Measurements from ENCODE around the gene SIX5. TPM values are rescaled to one million over a fixed set of nuclear protein-coding genes. Genes with fewer than 3 reads are reported as not detected.

Gene SIX5
- total and polyA plus RNA-seq, 2 experiments from 2014 or later, result 15.6 to 17.0 TPM

DNA sequence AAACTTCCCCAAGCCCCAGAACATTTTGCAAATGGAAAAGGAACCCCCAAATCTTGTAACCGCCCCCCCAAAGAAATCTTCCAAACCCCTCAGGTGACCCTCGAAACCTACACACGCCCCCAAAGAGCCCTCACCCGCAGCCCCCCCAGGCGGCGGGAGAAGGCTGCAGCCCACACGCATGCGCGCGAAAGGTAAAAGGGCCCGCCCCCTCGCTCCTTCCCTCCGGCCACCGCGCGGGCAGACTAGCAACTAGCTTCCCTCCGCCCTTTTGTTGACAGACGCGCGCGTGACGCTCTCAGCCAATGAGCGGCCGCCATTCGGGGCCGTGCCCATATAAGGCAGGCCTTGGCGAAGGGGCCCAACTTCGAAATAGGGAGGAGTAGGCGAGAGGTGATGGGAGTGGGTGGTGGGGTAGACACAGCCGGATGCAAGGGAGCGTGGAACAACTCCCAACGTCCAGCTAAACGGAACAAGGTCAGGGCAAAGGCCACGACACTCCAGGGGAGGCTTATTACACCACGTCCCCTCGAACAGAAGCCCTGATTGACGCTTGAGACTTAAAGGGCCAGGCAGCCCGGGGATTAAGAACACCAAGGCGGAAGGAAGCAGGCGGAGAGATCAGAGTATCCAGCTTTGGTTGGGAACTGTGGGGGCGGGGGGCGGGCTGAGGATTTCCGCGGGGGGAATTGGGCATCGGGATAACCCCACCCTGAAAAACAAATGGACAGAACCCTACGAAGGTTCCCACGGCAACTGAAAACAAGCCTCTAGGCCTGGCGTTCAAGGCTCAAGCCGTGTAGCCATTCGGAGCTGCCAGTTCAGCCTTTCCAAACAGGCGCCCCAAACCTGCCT is 51.7 kb downstream of the SIX5 start:
- no peak for TF ChIP-seq EZH2phosphoT487 (IDR thresholded peaks at IDR 0.05; ENCODE audit: low read depth, severe bottlenecking, unreplicated experiment)
- TF ChIP-seq, protein P1, sequence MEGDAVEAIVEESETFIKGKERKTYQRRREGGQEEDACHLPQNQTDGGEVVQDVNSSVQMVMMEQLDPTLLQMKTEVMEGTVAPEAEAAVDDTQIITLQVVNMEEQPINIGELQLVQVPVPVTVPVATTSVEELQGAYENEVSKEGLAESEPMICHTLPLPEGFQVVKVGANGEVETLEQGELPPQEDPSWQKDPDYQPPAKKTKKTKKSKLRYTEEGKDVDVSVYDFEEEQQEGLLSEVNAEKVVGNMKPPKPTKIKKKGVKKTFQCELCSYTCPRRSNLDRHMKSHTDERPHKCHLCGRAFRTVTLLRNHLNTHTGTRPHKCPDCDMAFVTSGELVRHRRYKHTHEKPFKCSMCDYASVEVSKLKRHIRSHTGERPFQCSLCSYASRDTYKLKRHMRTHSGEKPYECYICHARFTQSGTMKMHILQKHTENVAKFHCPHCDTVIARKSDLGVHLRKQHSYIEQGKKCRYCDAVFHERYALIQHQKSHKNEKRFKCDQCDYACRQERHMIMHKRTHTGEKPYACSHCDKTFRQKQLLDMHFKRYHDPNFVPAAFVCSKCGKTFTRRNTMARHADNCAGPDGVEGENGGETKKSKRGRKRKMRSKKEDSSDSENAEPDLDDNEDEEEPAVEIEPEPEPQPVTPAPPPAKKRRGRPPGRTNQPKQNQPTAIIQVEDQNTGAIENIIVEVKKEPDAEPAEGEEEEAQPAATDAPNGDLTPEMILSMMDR (IDR thresholded peaks at IDR 0.05; ENCODE audit: poor library complexity), result peak; percentile 24
- Histone ChIP-seq H3K4me2 (peak overlapping the region; percentile 77), H4K20me1 (ENCODE audit: insufficient read depth, poor library complexity, severe bottlenecking) (no peaks in the 10 kb centered on the region), H2AFZ (peak overlapping the region; percentile 14), H3K9me3 (ENCODE audit: low read depth) (no peaks in the 10 kb centered on the region), H3K27ac (peak overlapping the region; percentile 95), H3K4me1 (ENCODE audit: insufficient read depth) (peaks cover 11% of the 10 kb centered on the region), H3K9me2 (replicated peaks; ENCODE audit: insufficient read depth) (no peaks in the 10 kb centered on the region), H3K79me2 (peaks cover 68% of the 10 kb centered on the region), H3K36me3 (replicated peaks; ENCODE audit: insufficient read depth, low read depth) (no peaks in the 10 kb centered on the region), H3K4me3 (peak overlapping the region; percentile 34), H3K27me3 (no peaks in the 10 kb centered on the region)
- DNase-seq (ENCODE audit: low spot score), result peak; percentile 100
- 3% methylated on average over 50 of the region's 51 CpGs for WGBS (ENCODE audit: low lambda C conversion rate, missing lambda C conversion rate)

- H3K4me1 ChIP-seq (ENCODE audit: insufficient read depth), result peaks cover 11% of the 10 kb centered on the region
- H3K36me3 ChIP-seq (replicated peaks; ENCODE audit: insufficient read depth, low read depth), result no peaks in the 10 kb centered on the region
- WGBS (ENCODE audit: low lambda C conversion rate, missing lambda C conversion rate), result 4% methylated on average over 23 of the region's 24 CpGs
- DNase-seq (ENCODE audit: low spot score), result peak; percentile 60
- no peaks in the 10 kb centered on the region for H3K9me3 ChIP-seq (ENCODE audit: low read depth)
- TF ChIP-seq, protein P1 (IDR thresholded peaks at IDR 0.05; ENCODE audit: poor library complexity), result no peak
- TF ChIP-seq EZH2 (IDR thresholded peaks at IDR 0.05; ENCODE audit: borderline replicate concordance) (no peak), EZH2phosphoT487 (IDR thresholded peaks at IDR 0.05; ENCODE audit: low read depth, severe bottlenecking, unreplicated experiment) (no peak)
- no peaks in the 10 kb centered on the region for H4K20me1 ChIP-seq (ENCODE audit: insufficient read depth, poor library complexity, severe bottlenecking)
- peaks cover 64% of the 10 kb centered on the region for H3K79me2 ChIP-seq
- peak overlapping the region; percentile 34 for H3K4me3 ChIP-seq
- peak overlapping the region; percentile 14 for H2AFZ ChIP-seq
- no peaks in the 10 kb centered on the region for H3K9me2 ChIP-seq (replicated peaks; ENCODE audit: insufficient read depth)
- peak overlapping the region; percentile 77 for H3K4me2 ChIP-seq
- H3K27ac ChIP-seq, result peak overlapping the region; percentile 86
- no peaks in the 10 kb centered on the region for H3K27me3 ChIP-seq
Measured at GRCh38 chr19:45716359-45717130, 52.5 kb downstream of the SIX5 start.

DNA sequence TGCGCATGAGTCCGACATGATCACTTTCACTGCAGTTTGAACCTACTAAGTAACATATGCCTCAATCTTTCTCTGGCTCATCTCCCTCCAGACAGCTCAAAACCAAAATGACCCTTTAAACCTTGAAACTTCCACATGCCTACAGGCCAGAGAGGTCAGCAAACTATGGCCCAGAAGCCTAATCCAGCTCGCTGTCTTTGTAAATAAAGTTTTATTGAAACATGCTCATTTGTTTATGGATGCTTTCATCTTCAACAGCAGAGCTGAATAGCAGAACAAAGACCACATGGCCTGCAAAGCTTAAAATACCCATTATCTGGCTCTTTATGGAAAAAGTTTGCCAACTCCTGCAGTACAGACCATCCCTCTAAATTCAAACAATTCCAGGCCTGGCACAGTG is 53.9 kb downstream of the SIX5 start:
- Histone ChIP-seq H3K9me3 (ENCODE audit: low read depth) (no peaks in the 10 kb centered on the region), H3K9me2 (replicated peaks; ENCODE audit: insufficient read depth) (no peaks in the 10 kb centered on the region), H3K4me3 (no peak overlapping the region), H3K27me3 (no peaks in the 10 kb centered on the region), H2AFZ (no peak overlapping the region), H3K79me2 (peaks cover 73% of the 10 kb centered on the region), H3K27ac (no peak overlapping the region), H3K36me3 (replicated peaks; ENCODE audit: insufficient read depth, low read depth) (no peaks in the 10 kb centered on the region), H3K4me1 (ENCODE audit: insufficient read depth) (peaks cover 11% of the 10 kb centered on the region), H4K20me1 (ENCODE audit: insufficient read depth, poor library complexity, severe bottlenecking) (no peaks in the 10 kb centered on the region), H3K4me2 (no peak overlapping the region)
- no peak for DNase-seq (ENCODE audit: low spot score)
- TF ChIP-seq EZH2phosphoT487 (IDR thresholded peaks at IDR 0.05; ENCODE audit: low read depth, severe bottlenecking, unreplicated experiment) (no peak), EZH2 (IDR thresholded peaks at IDR 0.05; ENCODE audit: borderline replicate concordance) (no peak)
- TF ChIP-seq, protein P1 (IDR thresholded peaks at IDR 0.05; ENCODE audit: poor library complexity), result no peak
- WGBS (ENCODE audit: low lambda C conversion rate, missing lambda C conversion rate), result 84% methylated on average over 3 of the region's 3 CpGs

Other genes with a start within 250 kb of the SIX5 start
- gene OPA3, start 184.4 kb downstream of the SIX5 start, total RNA-seq, result 11.2 and 15.1 TPM in 2 replicates
- 15.0 and 15.2 TPM in 2 replicates for gene OPA3, start 184.4 kb downstream of the SIX5 start, polyA plus RNA-seq
- gene GPR4, start 167.0 kb downstream of the SIX5 start, total RNA-seq, result not detected in 2 replicates
- 0.10 TPM in 1 of 2 replicates, not detected in the other for gene GPR4, start 167.0 kb downstream of the SIX5 start, polyA plus RNA-seq
- gene EML2, start 129.9 kb downstream of the SIX5 start, total RNA-seq, result 9.1 and 13.9 TPM in 2 replicates
- gene EML2, start 129.9 kb downstream of the SIX5 start, polyA plus RNA-seq, result 17.0 and 20.6 TPM in 2 replicates
- 1.8 and 2.7 TPM in 2 replicates for gene GIPR, start 101.0 kb downstream of the SIX5 start, total RNA-seq
- gene GIPR, start 101.0 kb downstream of the SIX5 start, polyA plus RNA-seq, result 5.6 and 6.7 TPM in 2 replicates
- gene SNRPD2, start 77.3 kb downstream of the SIX5 start, total RNA-seq, result 149 and 165 TPM in 2 replicates
- 478 and 513 TPM in 2 replicates for gene SNRPD2, start 77.3 kb downstream of the SIX5 start, polyA plus RNA-seq
- 7.5 and 10.3 TPM in 2 replicates for gene QPCTL, start 76.6 kb downstream of the SIX5 start, total RNA-seq
- 6.8 and 11.0 TPM in 2 replicates for gene QPCTL, start 76.6 kb downstream of the SIX5 start, polyA plus RNA-seq
- gene FBXO46, start 38.4 kb downstream of the SIX5 start, total RNA-seq, result 4.6 and 7.5 TPM in 2 replicates
- 13.3 and 14.8 TPM in 2 replicates for gene FBXO46, start 38.4 kb downstream of the SIX5 start, polyA plus RNA-seq
- gene MEIOSIN, start 35.8 kb downstream of the SIX5 start, total RNA-seq, result not detected in 2 replicates
- gene MEIOSIN, start 35.8 kb downstream of the SIX5 start, polyA plus RNA-seq, result not detected in 2 replicates
- gene DMPK, start 13.2 kb upstream of the SIX5 start, total RNA-seq, result 25.2 and 71.4 TPM in 2 replicates
- gene DMPK, start 13.2 kb upstream of the SIX5 start, polyA plus RNA-seq, result 46.0 and 60.7 TPM in 2 replicates
- 18.3 and 23.7 TPM in 2 replicates for gene DMWD, start 23.6 kb upstream of the SIX5 start, total RNA-seq
- 70.1 and 95.8 TPM in 2 replicates for gene DMWD, start 23.6 kb upstream of the SIX5 start, polyA plus RNA-seq
- gene RSPH6A, start 46.1 kb upstream of the SIX5 start, total RNA-seq, result 0.12 TPM in 1 of 2 replicates, not detected in the other
- not detected in 2 replicates for gene RSPH6A, start 46.1 kb upstream of the SIX5 start, polyA plus RNA-seq
- 33.8 and 41.6 TPM in 2 replicates for gene SYMPK, start 93.9 kb upstream of the SIX5 start, total RNA-seq
- 33.4 and 39.0 TPM in 2 replicates for gene SYMPK, start 93.9 kb upstream of the SIX5 start, polyA plus RNA-seq
- gene FOXA3, start 95.1 kb upstream of the SIX5 start, total RNA-seq, result 14.5 and 14.6 TPM in 2 replicates
- 16.7 and 18.6 TPM in 2 replicates for gene FOXA3, start 95.1 kb upstream of the SIX5 start, polyA plus RNA-seq
- 23.8 and 25.2 TPM in 2 replicates for gene IRF2BP1, start 116.9 kb upstream of the SIX5 start, total RNA-seq
- gene IRF2BP1, start 116.9 kb upstream of the SIX5 start, polyA plus RNA-seq, result 11.5 and 15.8 TPM in 2 replicates
- 2.4 and 3.5 TPM in 2 replicates for gene MYPOP, start 133.4 kb upstream of the SIX5 start, total RNA-seq
- 2.5 and 3.1 TPM in 2 replicates for gene MYPOP, start 133.4 kb upstream of the SIX5 start, polyA plus RNA-seq
- not detected in 2 replicates for gene NANOS2, start 145.5 kb upstream of the SIX5 start, total RNA-seq
- not detected in 2 replicates for gene NANOS2, start 145.5 kb upstream of the SIX5 start, polyA plus RNA-seq
- 0.12 TPM in 1 of 2 replicates, not detected in the other for gene NOVA2, start 204.6 kb upstream of the SIX5 start, total RNA-seq
- gene NOVA2, start 204.6 kb upstream of the SIX5 start, polyA plus RNA-seq, result 0.08 and 0.16 TPM in 2 replicates
- 3.6 and 4.5 TPM in 2 replicates for gene CCDC61, start 226.2 kb upstream of the SIX5 start, total RNA-seq
- gene CCDC61, start 226.2 kb upstream of the SIX5 start, polyA plus RNA-seq, result 7.3 and 9.8 TPM in 2 replicates

Data from hepatocyte (in vitro differentiated cells).